ENCODE results near the gene AVPR2. TPM values are rescaled to one million over a fixed set of nuclear protein-coding genes. Genes with fewer than 3 reads are reported as not detected.

Gene AVPR2
- total RNA-seq, 4 donors from 2014 or later: 1.2 to 7.6 (median 4.5) TPM

- intact Hi-C loops (cut with DNase I): no loop called here
- TF ChIP-seq EP300 (IDR thresholded peaks at IDR 0.05) (no peak), POLR2AphosphoS5 (IDR thresholded peaks at IDR 0.05) (no peak), CTCF (IDR thresholded peaks at IDR 0.05) (no peak), POLR2A (IDR thresholded peaks at IDR 0.05; ENCODE audit: low read depth) (no peak)
- H3K27me3 ChIP-seq: no peaks in the 10 kb centered on the region
- peak overlapping the region; percentile 59 to 69 (median 63) for H3K4me3 ChIP-seq
- peak overlapping the region in 3 of 4 donors; percentile 94 to 97 (median 97) for H3K27ac ChIP-seq (replicated peaks in 1 of 4)
- no peaks in the 10 kb centered on the region for H3K9me3 ChIP-seq
- H3K4me1 ChIP-seq: peaks cover 49 to 87% (median 71%) of the 10 kb centered on the region in 4 donors
- DNase-seq (ENCODE audit: extremely low spot score): no peak
- 89% methylated on average over 4 of the region's 4 CpGs for WGBS
- peaks cover 0 to 13% (median 6%) of the 10 kb centered on the region in 4 donors for H3K36me3 ChIP-seq
These were observed 20.9 kb downstream of the AVPR2 start for GRCh38 chrX:153925387-153925738.

- Histone ChIP-seq H3K36me3 (peaks cover 0 to 18% (median 12%) of the 10 kb centered on the region in 4 donors), H3K27me3 (no peaks in the 10 kb centered on the region), H3K27ac (replicated peaks in 1 of 4) (peak within 1 kb of the TSS; percentile 88 to 97 (median 96)), H3K9me3 (no peaks in the 10 kb centered on the region), H3K4me3 (peak within 1 kb of the TSS; percentile 59 to 69 (median 63)), H3K4me1 (peaks cover 49 to 81% (median 68%) of the 10 kb centered on the region in 4 donors)
- TF ChIP-seq POLR2AphosphoS5 (IDR thresholded peaks at IDR 0.05): no peak
- TF ChIP-seq POLR2A (IDR thresholded peaks at IDR 0.05; ENCODE audit: low read depth): no peak
- TF ChIP-seq CTCF (IDR thresholded peaks at IDR 0.05): no peak
- TF ChIP-seq EP300 (IDR thresholded peaks at IDR 0.05): no peak
- DNase-seq (ENCODE audit: extremely low spot score): no peak
- intact Hi-C loops (cut with DNase I): no loop called here
- 56% methylated on average over 13 of the region's 59 CpGs for WGBS
These were observed 21.5 kb downstream of the AVPR2 start, which contains the start of gene ARHGAP4 for GRCh38 chrX:153925739-153926551. ARHGAP4 (minus strand) TSS chrX:153926264; CDS start chrX:153926202, 62 bp downstream.

- H3K4me1 ChIP-seq: peaks cover 46 to 75% (median 62%) of the 10 kb centered on the region in 4 donors
These were observed 22.0 kb downstream of the AVPR2 start for GRCh38 chrX:153926552-153926857.

GRCh38 chrX:153926858-153927671, 22.6 kb downstream of the AVPR2 start:
- Histone ChIP-seq H3K27ac (replicated peaks in 1 of 4) (peak overlapping the region; percentile 88 to 97 (median 96)), H3K27me3 (no peaks in the 10 kb centered on the region), H3K4me3 (peak overlapping the region; percentile 59 to 69 (median 63)), H3K4me1 (peaks cover 43 to 73% (median 56%) of the 10 kb centered on the region in 4 donors), H3K36me3 (peaks cover 0 to 30% (median 23%) of the 10 kb centered on the region in 4 donors), H3K9me3 (no peaks in the 10 kb centered on the region)
- DNase-seq (ENCODE audit: extremely low spot score): no peak
- intact Hi-C loops (cut with DNase I): no loop called here
- 51% methylated on average over 19 of the region's 31 CpGs for WGBS
- TF ChIP-seq POLR2A (IDR thresholded peaks at IDR 0.05; ENCODE audit: low read depth) (no peak), POLR2AphosphoS5 (IDR thresholded peaks at IDR 0.05) (peak in 1 of 2 donors; percentile 22), EP300 (IDR thresholded peaks at IDR 0.05) (no peak), CTCF (IDR thresholded peaks at IDR 0.05) (no peak)

More at GRCh38 chrX:153926552-153926857, 22.0 kb downstream of the AVPR2 start:
- no peak for TF ChIP-seq EP300 (IDR thresholded peaks at IDR 0.05)
- no peak for TF ChIP-seq POLR2AphosphoS5 (IDR thresholded peaks at IDR 0.05)
- TF ChIP-seq POLR2A (IDR thresholded peaks at IDR 0.05; ENCODE audit: low read depth): no peak
- TF ChIP-seq CTCF (IDR thresholded peaks at IDR 0.05): no peak
- no peak for DNase-seq (ENCODE audit: extremely low spot score)
- intact Hi-C loops (cut with DNase I): no loop called here
- H3K27ac ChIP-seq (replicated peaks in 1 of 4): peak overlapping the region; percentile 88 to 97 (median 96)
- H3K4me3 ChIP-seq: peak overlapping the region; percentile 59 to 69 (median 63)
- no peaks in the 10 kb centered on the region for H3K9me3 ChIP-seq
- no peaks in the 10 kb centered on the region for H3K27me3 ChIP-seq
- H3K36me3 ChIP-seq: peaks cover 0 to 24% (median 18%) of the 10 kb centered on the region in 4 donors
- WGBS: 50% methylated on average over 1 of the region's 4 CpGs

Measured in esophagus muscularis mucosa (tissue), 4 donors.